GM23248 (cell line): ENCODE data around the gene ANKRD13C.
"Not testable (repeated sequence)": the region's sequence is repeated elsewhere in the genome, so short reads cannot be mapped to it uniquely, and the experiment has no call there.

Source experiments
- EZH2 ChIP-seq: fragments of 200-600 bp; sonication (generic); IDR thresholded peaks from 2 replicates; pipeline ENCODE4 v1.6.1; 2018; ENCODE audit warnings: antibody characterized with exemption, mild to moderate bottlenecking; ENCODE audit not compliant: insufficient read depth, poor library complexity, severe bottlenecking
- EZH2phosphoT487 ChIP-seq: fragments of 200-600 bp; sonication (generic); IDR thresholded peaks from 2 replicates; pipeline ENCODE4 v1.6.1; 2018; ENCODE audit warnings: antibody characterized with exemption, moderate library complexity, mild to moderate bottlenecking, low read depth; ENCODE audit not compliant: insufficient read depth

- TF ChIP-seq EZH2, EZH2phosphoT487: not testable (repeated sequence)
Measured at GRCh38 chr1:70339644-70340043, 14.9 kb downstream of the ANKRD13C start.
